Esophagus muscularis mucosa (tissue), 4 donors: ENCODE results near the gene LPCAT1.

Experiments used
- EP300 ChIP-seq: sonication (generic); formaldehyde crosslinking; IDR thresholded peaks from one replicate; pipeline ENCODE4 v1.6.1; 2017; ENCODE audit warnings: antibody characterized with exemption
- POLR2AphosphoS5 ChIP-seq, 2 donors: sonication (generic); formaldehyde crosslinking; IDR thresholded peaks; one replicate each; pipeline ENCODE4 v1.6.1; 2017; ENCODE audit warnings: antibody characterized with exemption in 2 of 2
- TF ChIP-seq, protein P1 (sequence below), 3 experiments: fragments of 200-600 bp in 2 of 3; fragments of 450-650 bp in 1 of 3; sonication (generic) in 2 of 3; IDR thresholded peaks; one replicate each; pipeline ENCODE4 v1.5.1; 2017 to 2019; ENCODE audit warnings: antibody characterized with exemption in 3 of 3, mild to moderate bottlenecking in 2 of 3, moderate library complexity in 1 of 3

GRCh38 chr5:1564824-1565736 lies 41.3 kb upstream of the LPCAT1 start:
- TF ChIP-seq, protein P1, sequence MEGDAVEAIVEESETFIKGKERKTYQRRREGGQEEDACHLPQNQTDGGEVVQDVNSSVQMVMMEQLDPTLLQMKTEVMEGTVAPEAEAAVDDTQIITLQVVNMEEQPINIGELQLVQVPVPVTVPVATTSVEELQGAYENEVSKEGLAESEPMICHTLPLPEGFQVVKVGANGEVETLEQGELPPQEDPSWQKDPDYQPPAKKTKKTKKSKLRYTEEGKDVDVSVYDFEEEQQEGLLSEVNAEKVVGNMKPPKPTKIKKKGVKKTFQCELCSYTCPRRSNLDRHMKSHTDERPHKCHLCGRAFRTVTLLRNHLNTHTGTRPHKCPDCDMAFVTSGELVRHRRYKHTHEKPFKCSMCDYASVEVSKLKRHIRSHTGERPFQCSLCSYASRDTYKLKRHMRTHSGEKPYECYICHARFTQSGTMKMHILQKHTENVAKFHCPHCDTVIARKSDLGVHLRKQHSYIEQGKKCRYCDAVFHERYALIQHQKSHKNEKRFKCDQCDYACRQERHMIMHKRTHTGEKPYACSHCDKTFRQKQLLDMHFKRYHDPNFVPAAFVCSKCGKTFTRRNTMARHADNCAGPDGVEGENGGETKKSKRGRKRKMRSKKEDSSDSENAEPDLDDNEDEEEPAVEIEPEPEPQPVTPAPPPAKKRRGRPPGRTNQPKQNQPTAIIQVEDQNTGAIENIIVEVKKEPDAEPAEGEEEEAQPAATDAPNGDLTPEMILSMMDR (IDR thresholded peaks at IDR 0.05) = no peak
- TF ChIP-seq POLR2AphosphoS5 (IDR thresholded peaks at IDR 0.05) = no peak
- TF ChIP-seq EP300 = no peak
